IMR-90 (cell line): Measurements from ENCODE around the gene CTDSP2.

Source experiments
- CHD1 ChIP-seq: IDR thresholded peaks from 2 replicates; pipeline ENCODE4 v1.6.1; 2012; ENCODE audit warnings: low read depth, low read length, improper control_type of control experiment
- MXI1 ChIP-seq: IDR thresholded peaks from 2 replicates; pipeline ENCODE4 v1.6.1; 2012; ENCODE audit warnings: low read depth, mild to moderate bottlenecking, low read length, moderate library complexity, borderline replicate concordance
- NFE2L2 ChIP-seq: fragments of 150-350 bp; IDR thresholded peaks from 2 replicates; pipeline ENCODE4 v1.6.1; 2016; ENCODE audit warnings: low read depth, mild to moderate bottlenecking, low read length
- POLR2A ChIP-seq: IDR thresholded peaks from 2 replicates; pipeline ENCODE4 v1.6.1; 2012; ENCODE audit warnings: mild to moderate bottlenecking, low read depth, low read length
- RAD21 ChIP-seq: IDR thresholded peaks from 2 replicates; pipeline ENCODE4 v1.6.1; 2012; ENCODE audit warnings: low read length, improper control_type of control experiment
- RFX5 ChIP-seq: IDR thresholded peaks from 2 replicates; pipeline ENCODE4 v1.8.0; 2012; ENCODE audit warnings: low read depth, mild to moderate bottlenecking, low read length, moderate library complexity
- SMC3 ChIP-seq: fragments of 150-350 bp; IDR thresholded peaks from 2 replicates; pipeline ENCODE4 v1.6.1; 2016; ENCODE audit warnings: low read depth, mild to moderate bottlenecking, antibody characterized with exemption, low read length, moderate library complexity
- TF ChIP-seq, protein P1 (sequence below): conservative IDR thresholded peaks from 2 replicates; pipeline ENCODE4 v1.5.1; 2012; ENCODE audit warnings: mild to moderate bottlenecking, low read depth, low read length, improper control_type of control experiment

DNA sequence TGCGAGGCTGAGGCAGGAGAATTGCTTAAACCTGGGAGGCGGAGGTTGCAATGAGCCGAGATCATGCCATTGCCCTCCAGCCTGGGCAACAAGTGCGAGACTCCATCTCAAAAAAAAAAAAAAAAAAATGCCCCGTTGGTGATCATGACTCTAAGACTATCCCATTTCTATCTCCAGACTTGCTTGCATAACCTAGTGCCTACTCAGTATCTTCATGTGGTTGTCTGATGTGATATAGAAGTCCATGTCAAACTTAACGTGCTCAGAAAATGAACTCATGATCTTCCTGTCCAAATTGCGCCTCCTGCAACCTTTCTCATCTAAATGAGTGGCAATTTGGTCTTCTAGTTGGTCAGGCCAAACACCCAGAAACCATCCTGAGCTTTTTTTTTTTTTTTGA lies 68.6 kb downstream of the CTDSP2 start:
- TF ChIP-seq RAD21 (no peak), POLR2A (no peak), SMC3 (no peak), CHD1 (no peak), NFE2L2 (no peak), MXI1 (no peak), RFX5 (no peak)
- TF ChIP-seq, protein P1, sequence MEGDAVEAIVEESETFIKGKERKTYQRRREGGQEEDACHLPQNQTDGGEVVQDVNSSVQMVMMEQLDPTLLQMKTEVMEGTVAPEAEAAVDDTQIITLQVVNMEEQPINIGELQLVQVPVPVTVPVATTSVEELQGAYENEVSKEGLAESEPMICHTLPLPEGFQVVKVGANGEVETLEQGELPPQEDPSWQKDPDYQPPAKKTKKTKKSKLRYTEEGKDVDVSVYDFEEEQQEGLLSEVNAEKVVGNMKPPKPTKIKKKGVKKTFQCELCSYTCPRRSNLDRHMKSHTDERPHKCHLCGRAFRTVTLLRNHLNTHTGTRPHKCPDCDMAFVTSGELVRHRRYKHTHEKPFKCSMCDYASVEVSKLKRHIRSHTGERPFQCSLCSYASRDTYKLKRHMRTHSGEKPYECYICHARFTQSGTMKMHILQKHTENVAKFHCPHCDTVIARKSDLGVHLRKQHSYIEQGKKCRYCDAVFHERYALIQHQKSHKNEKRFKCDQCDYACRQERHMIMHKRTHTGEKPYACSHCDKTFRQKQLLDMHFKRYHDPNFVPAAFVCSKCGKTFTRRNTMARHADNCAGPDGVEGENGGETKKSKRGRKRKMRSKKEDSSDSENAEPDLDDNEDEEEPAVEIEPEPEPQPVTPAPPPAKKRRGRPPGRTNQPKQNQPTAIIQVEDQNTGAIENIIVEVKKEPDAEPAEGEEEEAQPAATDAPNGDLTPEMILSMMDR: no peak
